Left ventricle myocardium inferior (tissue), 1 donor: ENCODE measurements around the gene MEIG1. TPM values are rescaled to one million over a fixed set of nuclear protein-coding genes. Genes with fewer than 3 reads are reported as not detected.

Source experiments
- DNase-seq: peaks from one replicate; pipeline ENCODE4 v3.0.0-alpha.2; 2020
- H3K27ac ChIP-seq: fragments of 200-600 bp; replicated peaks from 2 replicates; pipeline ENCODE4 v1.8.0; 2021
- H3K27me3 ChIP-seq: fragments of 200-600 bp; 2 replicates; pipeline ENCODE4 v1.8.0; 2021; ENCODE audit warnings: low read depth
- H3K36me3 ChIP-seq: fragments of 200-600 bp; 2 replicates; pipeline ENCODE4 v1.8.0; 2021
- H3K4me1 ChIP-seq: fragments of 200-600 bp; 2 replicates; pipeline ENCODE4 v1.8.0; 2021
- H3K4me3 ChIP-seq: fragments of 200-600 bp; 2 replicates; pipeline ENCODE4 v1.8.0; 2021; ENCODE audit warnings: mild to moderate bottlenecking, moderate library complexity
- H3K9me3 ChIP-seq: fragments of 200-600 bp; replicated peaks from 2 replicates; pipeline ENCODE4 v1.8.0; 2021
- CTCF ChIP-seq: fragments of 200-600 bp; IDR thresholded peaks from 2 replicates; pipeline ENCODE4 v1.8.0; 2021; ENCODE audit warnings: antibody characterized with exemption, mild to moderate bottlenecking, borderline replicate concordance
- intact Hi-C: fragments of 100-400 bp; cut with micrococcal nuclease; formaldehyde crosslinking; loops from one replicate; pipeline ENCODE4 v1.11.0; 2022
- total RNA-seq: library from RNA; stranded (reverse); fragmentation: NEBNext Ultra II Directional; extraction: Animal tissue kit (Norgen Biotek cat#: 25700); gene quantifications from one replicate; pipeline ENCODE4 v1.2.1, GENCODE V29; 2021
- donor health status: DM: no; HTN: yes; CAD: no; lungs with severe emphysema.

The MEIG1 gene
- total RNA-seq, 1 donor from 2014 or later: not detected

GRCh38 chr10:14918964-14919363 is 40.2 kb upstream of the MEIG1 start:
- TF ChIP-seq CTCF: no peak
- no peaks in the 10 kb centered on the region for H3K4me1 ChIP-seq
- no peak overlapping the region for H3K27ac ChIP-seq
- no peak overlapping the region for H3K4me3 ChIP-seq
- H3K36me3 ChIP-seq: peaks cover 87% of the 10 kb centered on the region
- H3K9me3 ChIP-seq: peaks cover 32% of the 10 kb centered on the region
- intact Hi-C loops: no loop called here
- DNase-seq: no peak
- no peaks in the 10 kb centered on the region for H3K27me3 ChIP-seq

- no peaks in the 10 kb centered on the region for H3K9me3 ChIP-seq
- intact Hi-C loops: no loop called here
- H3K27ac ChIP-seq: no peak overlapping the region
- peaks cover 89% of the 10 kb centered on the region for H3K36me3 ChIP-seq
- H3K27me3 ChIP-seq: no peaks in the 10 kb centered on the region
- no peak for DNase-seq
- H3K4me3 ChIP-seq: no peak overlapping the region
- TF ChIP-seq CTCF: no peak
- no peaks in the 10 kb centered on the region for H3K4me1 ChIP-seq
Observed at GRCh38 chr10:14924013-14924412, 35.2 kb upstream of the MEIG1 start.

- H3K9me3 ChIP-seq: no peaks in the 10 kb centered on the region
- no peaks in the 10 kb centered on the region for H3K27me3 ChIP-seq
- H3K4me3 ChIP-seq: no peak overlapping the region
- DNase-seq: no peak
- H3K27ac ChIP-seq: no peak overlapping the region
- H3K36me3 ChIP-seq: peaks cover 88% of the 10 kb centered on the region
- no peak for TF ChIP-seq CTCF
- intact Hi-C loops: no loop called here
- H3K4me1 ChIP-seq: no peaks in the 10 kb centered on the region
Observed at GRCh38 chr10:14925268-14925667, 33.9 kb upstream of the MEIG1 start.

GRCh38 chr10:14926061-14926470 is 33.1 kb upstream of the MEIG1 start:
- H3K4me1 ChIP-seq: no peaks in the 10 kb centered on the region
- no peak overlapping the region for H3K27ac ChIP-seq
- no peak for DNase-seq
- H3K27me3 ChIP-seq: no peaks in the 10 kb centered on the region
- H3K36me3 ChIP-seq: peaks cover 88% of the 10 kb centered on the region
- TF ChIP-seq CTCF: no peak
- no peak overlapping the region for H3K4me3 ChIP-seq
- no peaks in the 10 kb centered on the region for H3K9me3 ChIP-seq
- intact Hi-C loops: no loop called here

- intact Hi-C loops: no loop called here
- Histone ChIP-seq H3K36me3 (peaks cover 87% of the 10 kb centered on the region), H3K27me3 (no peaks in the 10 kb centered on the region), H3K4me1 (no peaks in the 10 kb centered on the region), H3K4me3 (no peak overlapping the region), H3K27ac (no peak overlapping the region), H3K9me3 (no peaks in the 10 kb centered on the region)
- TF ChIP-seq CTCF: no peak
- DNase-seq: no peak
Observed at GRCh38 chr10:14926722-14927416, 32.3 kb upstream of the MEIG1 start.
